Omental fat pad (tissue), 4 donors: ENCODE data around the gene PKD2. TPM values are rescaled to one million over a fixed set of nuclear protein-coding genes. Genes with fewer than 3 reads are reported as not detected.
"Not testable (repeated sequence)": the region's sequence is repeated elsewhere in the genome, so short reads cannot be mapped to it uniquely, and the experiment has no call there.

Experiments used
- ATAC-seq: fragments of 150-250 bp; one replicate; pipeline ENCODE4 v1.9.1; 2016; ENCODE audit warnings: mild to moderate bottlenecking, moderate library complexity; ENCODE audit not compliant: low FRiP score
- DNase-seq: peaks from one replicate; pipeline ENCODE4 v3.0.0-alpha.2; 2019; ENCODE audit warnings: low spot score
- small RNA-seq: library from RNA; depleted of rRNA; stranded (forward); fragments of <200 nt; gene quantifications from one replicate; pipeline ENCODE3, GENCODE V24; 2016
- total RNA-seq, 4 donors: library from RNA; depleted of rRNA; stranded (reverse); fragments of >200 nt; gene quantifications; one replicate each; pipeline ENCODE4 v1.1.0, GENCODE V29; 2016
- TF ChIP-seq, protein P1 (sequence below), 3 donors: fragments of 450-650 bp; IDR thresholded peaks; one replicate each; pipeline ENCODE4 v1.5.1; 2016 to 2017; ENCODE audit warnings: antibody characterized with exemption in 3 of 3, mild to moderate bottlenecking in 3 of 3, moderate library complexity in 2 of 3

The PKD2 gene
- total RNA-seq, 4 donors from 2014 or later, result 66.5 to 130 (median 88.6) TPM

DNA sequence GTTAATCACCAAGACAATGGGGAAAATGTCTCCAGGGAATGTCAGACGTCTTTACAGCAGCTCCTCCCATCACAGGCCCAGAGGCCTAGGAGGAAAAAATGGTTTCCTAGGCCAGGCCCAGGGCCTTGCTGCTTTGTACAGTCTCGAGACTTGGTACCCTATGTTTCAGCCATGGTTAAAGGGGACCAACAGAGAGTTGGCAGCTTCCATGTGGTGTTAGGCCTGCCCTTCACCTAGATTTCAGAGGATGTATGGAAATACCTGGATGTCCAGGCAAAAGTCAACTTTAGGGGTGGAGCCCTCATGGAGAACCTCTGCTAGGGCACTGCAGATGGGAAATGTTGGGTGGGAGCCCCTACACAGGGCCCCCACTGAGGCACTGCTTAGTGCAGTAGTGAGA, 112.5 kb downstream of the PKD2 start:
- TF ChIP-seq, protein P1, sequence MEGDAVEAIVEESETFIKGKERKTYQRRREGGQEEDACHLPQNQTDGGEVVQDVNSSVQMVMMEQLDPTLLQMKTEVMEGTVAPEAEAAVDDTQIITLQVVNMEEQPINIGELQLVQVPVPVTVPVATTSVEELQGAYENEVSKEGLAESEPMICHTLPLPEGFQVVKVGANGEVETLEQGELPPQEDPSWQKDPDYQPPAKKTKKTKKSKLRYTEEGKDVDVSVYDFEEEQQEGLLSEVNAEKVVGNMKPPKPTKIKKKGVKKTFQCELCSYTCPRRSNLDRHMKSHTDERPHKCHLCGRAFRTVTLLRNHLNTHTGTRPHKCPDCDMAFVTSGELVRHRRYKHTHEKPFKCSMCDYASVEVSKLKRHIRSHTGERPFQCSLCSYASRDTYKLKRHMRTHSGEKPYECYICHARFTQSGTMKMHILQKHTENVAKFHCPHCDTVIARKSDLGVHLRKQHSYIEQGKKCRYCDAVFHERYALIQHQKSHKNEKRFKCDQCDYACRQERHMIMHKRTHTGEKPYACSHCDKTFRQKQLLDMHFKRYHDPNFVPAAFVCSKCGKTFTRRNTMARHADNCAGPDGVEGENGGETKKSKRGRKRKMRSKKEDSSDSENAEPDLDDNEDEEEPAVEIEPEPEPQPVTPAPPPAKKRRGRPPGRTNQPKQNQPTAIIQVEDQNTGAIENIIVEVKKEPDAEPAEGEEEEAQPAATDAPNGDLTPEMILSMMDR (IDR thresholded peaks at IDR 0.05), result no peak
- no peak for DNase-seq
- ATAC-seq, result no peak

DNA sequence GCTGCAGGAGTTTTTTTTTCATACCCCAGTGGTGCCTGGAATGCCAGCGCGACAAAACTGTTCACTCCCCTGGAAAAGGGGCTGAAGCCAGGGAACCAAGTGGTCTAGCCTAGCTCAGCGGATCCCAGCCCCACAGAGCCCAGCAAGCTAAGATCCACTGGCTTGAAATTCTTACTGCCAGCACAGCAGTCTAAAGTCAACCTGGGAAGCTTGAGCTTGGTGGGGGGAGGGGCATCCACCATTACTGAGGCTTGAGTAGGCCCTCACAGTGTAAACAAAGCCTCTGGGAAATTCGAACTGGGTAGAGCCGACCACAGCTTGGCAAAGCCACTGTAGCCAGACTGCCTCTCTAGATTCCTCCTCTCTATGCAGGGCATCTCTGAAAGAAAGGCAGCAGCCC, 114.8 kb downstream of the PKD2 start:
- DNase-seq, ATAC-seq: not testable (repeated sequence)

Small RNAs within 50 kb of the gene (small RNA-seq; reads per million reads assigned to genes)
- not detected for gene RNU1-36P

Other genes starting within 250 kb of the PKD2 start
- gene IBSP, start 208.1 kb upstream of the PKD2 start, total RNA-seq, result not detected
- not detected for gene MEPE, start 174.7 kb upstream of the PKD2 start, total RNA-seq
- 1,000 to 10,000 TPM in 1 of 4 donors, 10 to 100 TPM in 1, 1 to 10 TPM in 2; 7.9 to 1,073 (median 45.8) TPM for gene SPP1, start 31.9 kb upstream of the PKD2 start, total RNA-seq
- 10 to 100 TPM in 1 of 4 donors, 1 to 10 TPM in 3; 3.4 to 16.2 (median 7.9) TPM for gene ABCG2, start 151.0 kb downstream of the PKD2 start, total RNA-seq